Measurements from ENCODE around the gene MAPRE2.

The MAPRE2 gene

DNA sequence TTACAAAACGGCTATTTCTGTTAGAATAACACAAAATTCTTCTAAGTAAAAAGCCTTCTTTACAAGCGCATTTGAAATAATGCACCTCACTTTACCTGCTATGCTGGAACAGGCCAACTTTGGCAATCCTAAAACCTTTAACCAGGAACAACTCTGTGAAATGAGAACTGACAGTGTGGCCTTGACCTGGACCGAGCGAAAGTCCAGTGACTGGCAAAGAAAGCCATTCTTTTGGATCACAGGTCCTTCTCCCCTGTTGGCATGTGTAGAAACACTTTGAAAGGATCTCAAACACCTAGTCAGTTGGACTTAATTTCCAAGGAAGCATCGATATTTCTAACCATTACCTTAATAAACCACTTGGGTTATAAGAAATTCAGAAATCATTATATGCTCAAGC is 21.2 kb downstream of the MAPRE2 start:
- Histone ChIP-seq H3K9me3 (ENCODE audit: control insufficient read depth, low read length) (no peaks in the 10 kb centered on the region), H3K36me3 (ENCODE audit: control insufficient read depth, insufficient read depth, low read length) (no peaks in the 10 kb centered on the region), H3K4me1 (ENCODE audit: control insufficient read depth, insufficient read depth, low read length, poor library complexity, severe bottlenecking) (no peaks in the 10 kb centered on the region), H3K27ac (ENCODE audit: low read depth, low read length, severe bottlenecking) (no peak overlapping the region), H3K4me3 (ENCODE audit: extremely low read depth, insufficient read depth, low read length, poor library complexity, severe bottlenecking) (no peak overlapping the region)
- 87 to 100% methylated on average over 3 to 4 of the region's 5 CpGs for WGBS, 2 experiments (ENCODE audit: insufficient coverage in 2 of 2)

DNA sequence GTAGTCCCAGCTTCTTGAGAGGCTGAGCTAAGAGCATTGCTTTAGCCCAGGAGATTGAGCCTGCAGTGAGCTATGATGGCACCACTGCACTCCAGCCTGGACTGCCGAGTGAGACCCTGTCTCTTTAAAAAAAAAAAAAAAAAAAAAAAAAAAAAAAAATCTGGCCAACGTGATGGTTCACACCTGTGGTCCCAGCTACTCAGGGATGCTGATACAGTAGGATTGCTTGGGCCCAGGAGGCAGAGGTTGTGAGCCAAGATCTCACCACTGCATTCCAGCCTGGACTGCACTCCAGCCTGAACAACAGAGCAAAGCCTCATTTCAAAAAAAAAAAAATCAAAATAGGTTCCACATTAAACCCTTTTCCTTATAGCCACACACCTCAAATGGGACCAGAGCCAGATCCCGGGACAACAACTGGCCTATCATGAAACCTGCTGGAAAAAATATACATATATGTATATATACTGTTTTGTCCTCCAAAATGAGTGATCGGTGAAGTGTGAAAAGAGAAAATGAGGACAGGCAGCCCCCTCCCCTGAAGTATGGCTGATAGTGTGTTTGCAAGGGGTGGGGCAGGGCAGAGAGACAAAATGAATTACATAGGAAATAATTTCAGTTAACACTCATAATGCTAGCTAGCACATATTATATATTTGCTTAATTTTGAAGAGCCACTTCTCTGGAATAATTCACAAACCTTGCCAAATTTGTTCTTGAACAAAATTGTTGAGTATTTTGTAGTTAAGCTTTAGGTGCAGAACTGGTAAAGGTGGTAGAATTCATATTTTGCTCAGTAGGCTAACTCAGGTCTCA is 22.9 kb downstream of the MAPRE2 start:
- Histone ChIP-seq H3K4me1 (ENCODE audit: control insufficient read depth, insufficient read depth, low read length, poor library complexity, severe bottlenecking) (no peaks in the 10 kb centered on the region), H3K27ac (ENCODE audit: low read depth, low read length, severe bottlenecking) (no peak overlapping the region), H3K9me3 (ENCODE audit: control insufficient read depth, low read length) (no peaks in the 10 kb centered on the region), H3K4me3 (ENCODE audit: extremely low read depth, insufficient read depth, low read length, poor library complexity, severe bottlenecking) (no peak overlapping the region), H3K36me3 (ENCODE audit: control insufficient read depth, insufficient read depth, low read length) (no peaks in the 10 kb centered on the region)
- WGBS, 2 experiments (ENCODE audit: insufficient coverage in 2 of 2), result no CpG with 5 or more reads among the region's 4 CpGs

DNA sequence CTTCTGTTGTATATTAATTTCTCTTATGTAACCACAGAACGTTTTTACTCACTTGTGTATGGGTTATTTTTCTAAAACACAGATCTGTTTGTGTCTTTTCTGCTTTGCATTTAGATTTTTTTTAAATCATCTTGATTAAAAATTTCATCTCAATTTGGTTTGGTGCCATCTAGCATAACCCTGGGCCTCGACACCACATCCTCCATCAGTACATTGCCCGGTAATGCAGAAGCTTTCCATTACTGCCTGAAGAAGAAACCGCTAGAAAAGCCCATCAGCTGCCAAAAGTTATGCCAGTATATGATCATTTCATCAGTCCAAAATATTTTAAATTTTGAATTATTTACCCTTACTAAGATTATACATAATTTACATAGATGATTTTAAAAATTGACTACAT is 26.2 kb downstream of the MAPRE2 start:
- no peak overlapping the region for H3K27ac ChIP-seq (ENCODE audit: low read depth, low read length, severe bottlenecking)
- H3K36me3 ChIP-seq (ENCODE audit: control insufficient read depth, insufficient read depth, low read length), result peaks cover 13% of the 10 kb centered on the region
- H3K9me3 ChIP-seq (ENCODE audit: control insufficient read depth, low read length), result no peaks in the 10 kb centered on the region
- H3K4me3 ChIP-seq (ENCODE audit: extremely low read depth, insufficient read depth, low read length, poor library complexity, severe bottlenecking), result no peak overlapping the region
- no peaks in the 10 kb centered on the region for H3K4me1 ChIP-seq (ENCODE audit: control insufficient read depth, insufficient read depth, low read length, poor library complexity, severe bottlenecking)
- WGBS, 2 experiments (ENCODE audit: insufficient coverage in 2 of 2), result 93 to 96% methylated on average over 3 of the region's 4 CpGs

DNA sequence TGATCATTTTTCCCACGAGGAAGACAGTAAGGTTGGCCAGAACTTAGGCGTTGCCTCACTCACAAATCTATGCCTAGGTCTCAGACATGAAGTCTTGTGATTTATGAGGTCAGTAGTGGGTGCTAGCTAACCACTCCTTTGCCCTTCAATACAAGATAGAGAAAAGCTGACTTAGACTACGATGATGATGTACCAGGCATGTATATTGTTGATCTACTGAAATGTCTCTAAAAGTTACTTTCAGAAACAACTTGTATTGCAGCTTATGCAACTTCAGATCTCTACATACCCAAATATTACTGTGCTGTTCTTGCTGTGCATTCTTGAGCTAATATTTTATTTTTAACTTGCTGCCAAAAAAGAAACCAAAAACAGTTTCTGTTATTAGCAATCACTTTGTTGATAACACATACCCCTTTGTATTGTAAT is 30.6 kb downstream of the MAPRE2 start:
- 88% methylated on average over 2 of the region's 3 CpGs; no CpG with 5 or more reads in 1 of the 2 experiments for WGBS, 2 experiments (ENCODE audit: insufficient coverage in 2 of 2)
- Histone ChIP-seq H3K9me3 (ENCODE audit: control insufficient read depth, low read length) (no peaks in the 10 kb centered on the region), H3K27ac (ENCODE audit: low read depth, low read length, severe bottlenecking) (no peak overlapping the region), H3K4me3 (ENCODE audit: extremely low read depth, insufficient read depth, low read length, poor library complexity, severe bottlenecking) (no peak overlapping the region), H3K4me1 (ENCODE audit: control insufficient read depth, insufficient read depth, low read length, poor library complexity, severe bottlenecking) (peaks cover 7% of the 10 kb centered on the region), H3K36me3 (ENCODE audit: control insufficient read depth, insufficient read depth, low read length) (peaks cover 13% of the 10 kb centered on the region)

DNA sequence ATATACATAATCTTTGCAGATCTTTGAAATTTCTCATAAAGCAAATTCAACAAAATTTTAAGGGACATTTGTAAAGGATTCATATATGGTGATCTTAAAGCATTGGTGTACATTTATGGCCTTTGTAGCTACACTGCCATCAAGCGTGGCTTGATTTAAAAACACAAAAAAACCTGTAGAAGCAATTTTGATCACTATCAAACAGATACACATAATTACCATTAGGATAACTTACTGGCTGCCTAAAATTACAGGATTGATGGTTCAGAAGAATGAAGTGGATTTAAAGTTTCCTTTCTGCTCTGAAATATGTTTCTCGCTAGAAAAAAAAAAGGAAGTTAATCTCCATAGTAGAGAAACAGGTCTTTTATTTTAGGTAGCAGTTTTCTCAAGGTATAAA is 31.4 kb downstream of the MAPRE2 start:
- Histone ChIP-seq H3K4me1 (ENCODE audit: control insufficient read depth, insufficient read depth, low read length, poor library complexity, severe bottlenecking) (peaks cover 7% of the 10 kb centered on the region), H3K9me3 (ENCODE audit: control insufficient read depth, low read length) (no peaks in the 10 kb centered on the region), H3K36me3 (ENCODE audit: control insufficient read depth, insufficient read depth, low read length) (peaks cover 13% of the 10 kb centered on the region), H3K4me3 (ENCODE audit: extremely low read depth, insufficient read depth, low read length, poor library complexity, severe bottlenecking) (no peak overlapping the region), H3K27ac (ENCODE audit: low read depth, low read length, severe bottlenecking) (no peak overlapping the region)
- no CpG with 5 or more reads among the region's 2 CpGs for WGBS, 2 experiments (ENCODE audit: insufficient coverage in 2 of 2)

DNA sequence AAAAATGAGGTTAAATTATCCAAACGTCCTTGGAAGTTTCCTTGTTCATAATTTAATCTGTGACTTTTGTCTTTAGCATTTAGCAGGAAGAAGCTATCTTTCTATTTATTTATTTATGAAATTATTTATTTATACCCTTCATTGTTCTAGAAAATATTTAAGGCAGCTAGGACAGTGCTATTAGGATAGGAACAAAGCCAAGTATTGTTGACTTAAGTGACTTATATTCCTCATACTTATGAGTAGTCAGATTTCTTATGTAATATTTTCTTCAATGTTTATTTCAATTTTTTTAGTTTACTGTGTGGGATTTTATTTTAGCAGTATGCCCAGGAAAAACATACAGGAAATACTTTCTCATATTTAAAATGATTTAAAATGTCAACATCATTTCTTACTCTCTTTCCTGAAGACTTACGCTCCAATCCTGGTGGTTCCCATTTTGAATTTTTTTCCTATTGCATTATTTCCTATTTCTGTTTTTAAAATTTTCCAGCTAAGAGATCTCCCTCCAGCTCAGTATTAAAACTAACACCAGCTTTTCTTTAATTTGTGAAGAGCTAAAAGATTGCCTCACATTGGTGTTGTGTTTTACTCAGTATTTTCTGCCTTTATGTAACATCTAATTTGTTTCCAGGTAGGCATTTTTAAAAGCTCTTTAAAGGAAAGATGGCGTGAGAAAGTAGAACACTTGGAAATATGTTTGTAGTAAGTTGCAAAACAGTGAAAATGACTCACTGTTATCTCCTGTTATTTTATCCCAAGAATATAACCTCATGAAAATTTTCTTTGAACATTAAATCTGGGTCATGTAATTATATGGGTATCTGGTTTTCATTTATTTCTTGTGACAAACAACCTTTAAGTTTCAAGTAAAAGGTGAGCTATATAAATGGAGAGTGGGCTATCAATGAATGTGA is 32.2 kb downstream of the MAPRE2 start:
- Histone ChIP-seq H3K4me1 (ENCODE audit: control insufficient read depth, insufficient read depth, low read length, poor library complexity, severe bottlenecking) (peaks cover 7% of the 10 kb centered on the region), H3K27ac (ENCODE audit: low read depth, low read length, severe bottlenecking) (no peak overlapping the region), H3K4me3 (ENCODE audit: extremely low read depth, insufficient read depth, low read length, poor library complexity, severe bottlenecking) (no peak overlapping the region), H3K36me3 (ENCODE audit: control insufficient read depth, insufficient read depth, low read length) (peaks cover 13% of the 10 kb centered on the region), H3K9me3 (ENCODE audit: control insufficient read depth, low read length) (no peaks in the 10 kb centered on the region)
- WGBS, 2 experiments (ENCODE audit: insufficient coverage in 2 of 2), result no CpG with 5 or more reads among the region's 3 CpGs

DNA sequence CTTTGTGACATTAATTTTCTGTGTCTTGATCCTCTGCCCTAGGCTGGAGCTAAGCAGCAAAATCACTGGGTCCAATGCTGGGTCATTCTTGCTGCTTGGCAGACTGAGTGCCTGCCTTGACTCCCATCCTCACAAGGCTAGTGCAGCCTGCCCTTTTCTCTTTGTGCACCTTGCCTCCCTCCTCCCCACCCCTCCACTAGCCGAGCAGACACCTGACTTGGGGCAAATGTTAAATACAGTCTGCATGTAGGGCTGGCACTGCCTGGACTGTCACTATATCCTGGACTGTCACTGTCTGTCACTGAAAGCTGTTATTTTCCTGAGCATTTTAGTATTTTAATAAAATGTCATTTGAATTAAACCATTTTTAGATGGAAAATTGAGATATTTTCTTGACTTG is 33.4 kb downstream of the MAPRE2 start:
- Histone ChIP-seq H3K27ac (ENCODE audit: low read depth, low read length, severe bottlenecking) (no peak overlapping the region), H3K36me3 (ENCODE audit: control insufficient read depth, insufficient read depth, low read length) (peaks cover 13% of the 10 kb centered on the region), H3K4me1 (ENCODE audit: control insufficient read depth, insufficient read depth, low read length, poor library complexity, severe bottlenecking) (peaks cover 7% of the 10 kb centered on the region), H3K9me3 (ENCODE audit: control insufficient read depth, low read length) (no peaks in the 10 kb centered on the region), H3K4me3 (ENCODE audit: extremely low read depth, insufficient read depth, low read length, poor library complexity, severe bottlenecking) (no peak overlapping the region)
- WGBS, 2 experiments (ENCODE audit: insufficient coverage in 2 of 2), result 60% methylated on average over 1 of the region's 1 CpG; no CpG with 5 or more reads in 1 of the 2 experiments

DNA sequence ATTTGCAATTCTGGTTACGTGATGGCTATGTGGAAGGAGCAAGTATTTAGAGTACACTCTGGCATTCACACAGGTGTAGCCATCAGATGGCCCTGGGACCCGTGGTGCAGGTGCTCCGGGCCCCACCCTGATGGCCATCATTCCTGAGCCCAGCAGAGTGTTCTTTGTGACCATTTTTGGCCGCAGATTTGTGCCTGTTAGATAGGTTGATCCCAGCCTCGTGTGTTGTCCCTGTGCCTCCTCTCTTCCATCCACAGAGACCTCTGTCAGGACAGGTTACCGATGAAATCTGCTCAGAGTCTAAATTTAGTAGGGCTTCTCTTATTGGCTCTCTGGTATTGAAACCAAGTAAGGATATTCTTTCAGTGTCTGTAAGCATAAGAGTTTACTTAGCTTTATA is 33.9 kb downstream of the MAPRE2 start:
- 81 to 98% methylated on average over 5 to 6 of the region's 6 CpGs for WGBS, 2 experiments (ENCODE audit: insufficient coverage in 2 of 2)
- H3K27ac ChIP-seq (ENCODE audit: low read depth, low read length, severe bottlenecking), result no peak overlapping the region
- H3K4me1 ChIP-seq (ENCODE audit: control insufficient read depth, insufficient read depth, low read length, poor library complexity, severe bottlenecking), result peaks cover 7% of the 10 kb centered on the region
- peaks cover 14% of the 10 kb centered on the region for H3K36me3 ChIP-seq (ENCODE audit: control insufficient read depth, insufficient read depth, low read length)
- no peaks in the 10 kb centered on the region for H3K9me3 ChIP-seq (ENCODE audit: control insufficient read depth, low read length)
- H3K4me3 ChIP-seq (ENCODE audit: extremely low read depth, insufficient read depth, low read length, poor library complexity, severe bottlenecking), result no peak overlapping the region

DNA sequence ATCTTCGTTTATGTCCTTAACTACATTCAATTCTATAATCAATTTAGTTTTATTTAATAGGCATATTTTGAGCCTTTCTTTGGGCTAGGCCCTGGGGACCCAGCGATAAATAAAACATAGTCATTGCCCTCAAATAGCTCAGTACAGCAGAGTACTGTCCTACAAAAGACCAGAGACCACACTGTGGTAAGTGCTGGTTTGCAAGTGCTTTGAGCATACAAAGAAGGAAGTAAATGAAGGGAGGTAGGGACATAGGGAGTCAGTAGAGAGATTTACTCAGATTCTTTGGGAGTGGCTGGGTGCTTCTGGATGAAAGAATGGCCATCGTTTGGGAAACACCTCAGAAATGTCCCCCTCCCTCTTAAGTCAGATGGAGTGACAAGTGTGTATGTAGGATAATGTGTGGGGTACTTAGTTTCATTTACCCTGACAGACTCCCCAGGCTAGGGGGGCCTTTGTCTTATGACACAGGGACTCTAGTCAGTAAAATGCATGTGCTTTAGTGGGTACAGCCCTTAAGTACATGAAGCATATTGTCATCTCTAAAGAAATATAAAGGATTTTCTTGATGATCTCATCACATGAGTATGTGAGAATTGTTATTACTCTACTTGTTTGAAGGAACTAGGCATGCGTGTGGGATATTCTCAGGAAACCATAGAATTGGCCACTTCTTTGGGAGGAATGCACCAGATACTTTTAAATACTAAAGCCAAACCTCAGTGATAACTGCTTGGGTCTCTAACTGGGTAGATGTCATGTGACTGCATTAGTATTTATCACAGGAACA is 35.1 kb downstream of the MAPRE2 start:
- WGBS, 2 experiments (ENCODE audit: insufficient coverage in 2 of 2), result 100% methylated on average over 1 of the region's 4 CpGs; no CpG with 5 or more reads in 1 of the 2 experiments
- peaks cover 6% of the 10 kb centered on the region for H3K36me3 ChIP-seq (ENCODE audit: control insufficient read depth, insufficient read depth, low read length)

DNA sequence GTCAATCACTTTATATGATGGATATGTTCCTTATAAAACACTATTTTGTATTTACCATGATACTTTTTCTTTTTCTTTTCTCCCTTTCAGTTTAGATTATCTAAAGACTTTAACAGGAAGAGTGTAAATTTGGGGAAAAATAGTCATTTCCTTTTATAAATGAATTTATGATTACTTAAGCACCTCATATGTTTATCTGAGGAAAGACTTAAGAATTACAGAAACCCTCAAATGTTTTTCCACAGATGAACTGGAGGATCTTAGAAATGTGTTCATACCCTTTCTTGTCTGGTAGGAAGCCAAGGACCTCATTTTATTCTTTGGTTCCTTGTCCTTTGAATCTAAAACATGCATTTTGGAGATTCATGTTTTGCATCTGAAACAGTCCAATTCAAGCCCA is 36.7 kb downstream of the MAPRE2 start:
- no peak overlapping the region for H3K4me3 ChIP-seq (ENCODE audit: extremely low read depth, insufficient read depth, low read length, poor library complexity, severe bottlenecking)
- H3K4me1 ChIP-seq (ENCODE audit: control insufficient read depth, insufficient read depth, low read length, poor library complexity, severe bottlenecking), result peaks cover 7% of the 10 kb centered on the region
- no peak overlapping the region for H3K27ac ChIP-seq (ENCODE audit: low read depth, low read length, severe bottlenecking)
- H3K36me3 ChIP-seq (ENCODE audit: control insufficient read depth, insufficient read depth, low read length), result peaks cover 4% of the 10 kb centered on the region
- no peaks in the 10 kb centered on the region for H3K9me3 ChIP-seq (ENCODE audit: control insufficient read depth, low read length)

More for the DNA sequence above, 35.1 kb downstream of the MAPRE2 start:
- no peak overlapping the region for H3K4me3 ChIP-seq (ENCODE audit: extremely low read depth, insufficient read depth, low read length, poor library complexity, severe bottlenecking)
- H3K4me1 ChIP-seq (ENCODE audit: control insufficient read depth, insufficient read depth, low read length, poor library complexity, severe bottlenecking), result peaks cover 7% of the 10 kb centered on the region
- no peaks in the 10 kb centered on the region for H3K9me3 ChIP-seq (ENCODE audit: control insufficient read depth, low read length)
- no peak overlapping the region for H3K27ac ChIP-seq (ENCODE audit: low read depth, low read length, severe bottlenecking)
